HG03457 (cell line): ENCODE data around the gene C9orf72.
A peak's percentile ranks its signal among the peaks of the same experiment; 100 is the strongest.
"Not testable (repeated sequence)": the region's sequence is repeated elsewhere in the genome, so short reads cannot be mapped to it uniquely, and the experiment has no call there.

Experiments used
- ATAC-seq: cut with Tn5 transposase; IDR thresholded peaks from one replicate; pipeline ENCODE4 v1.9.1; 2021; ENCODE audit warnings: moderate number of reproducible peaks; ENCODE audit not compliant: unreplicated experiment

The C9orf72 gene, protein sequence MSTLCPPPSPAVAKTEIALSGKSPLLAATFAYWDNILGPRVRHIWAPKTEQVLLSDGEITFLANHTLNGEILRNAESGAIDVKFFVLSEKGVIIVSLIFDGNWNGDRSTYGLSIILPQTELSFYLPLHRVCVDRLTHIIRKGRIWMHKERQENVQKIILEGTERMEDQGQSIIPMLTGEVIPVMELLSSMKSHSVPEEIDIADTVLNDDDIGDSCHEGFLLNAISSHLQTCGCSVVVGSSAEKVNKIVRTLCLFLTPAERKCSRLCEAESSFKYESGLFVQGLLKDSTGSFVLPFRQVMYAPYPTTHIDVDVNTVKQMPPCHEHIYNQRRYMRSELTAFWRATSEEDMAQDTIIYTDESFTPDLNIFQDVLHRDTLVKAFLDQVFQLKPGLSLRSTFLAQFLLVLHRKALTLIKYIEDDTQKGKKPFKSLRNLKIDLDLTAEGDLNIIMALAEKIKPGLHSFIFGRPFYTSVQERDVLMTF

GRCh38 chr9:27572918-27573633, at the start of gene C9orf72:
Gene C9orf72, minus strand, starts transcription at chr9:27573481. Its CDS starts 6,361 bp downstream, at chr9:27567120.
- ATAC-seq, result peak; percentile 43

- ATAC-seq, result no peak
Observed at GRCh38 chr9:27622693-27623340, 49.5 kb upstream of the C9orf72 start.

GRCh38 chr9:27619743-27620142, 46.5 kb upstream of the C9orf72 start:
- ATAC-seq, result no peak

GRCh38 chr9:27618066-27618465, 44.8 kb upstream of the C9orf72 start:
- ATAC-seq, result no peak

- no peak for ATAC-seq
Observed at GRCh38 chr9:27614551-27614950, 41.3 kb upstream of the C9orf72 start.

DNA sequence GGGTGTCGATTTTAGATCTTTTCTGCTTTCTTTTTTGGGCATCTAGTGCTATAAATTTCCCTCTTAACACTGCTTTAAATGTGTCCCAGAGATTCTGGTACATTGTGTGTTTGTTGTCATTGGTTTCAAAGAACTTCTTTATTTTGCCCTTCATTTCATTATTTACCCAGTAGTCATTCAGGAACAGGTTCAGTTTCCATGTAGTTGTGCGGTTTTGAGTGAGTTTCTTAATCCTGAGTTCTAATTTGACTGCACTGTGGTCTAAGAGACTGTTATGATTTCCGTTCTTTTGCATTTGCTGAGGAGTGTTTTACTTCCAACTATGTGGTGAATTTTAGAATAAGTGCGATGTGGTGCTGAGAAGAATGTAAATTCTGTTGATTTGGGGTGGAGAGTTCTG, 38.8 kb upstream of the C9orf72 start:
- not testable (repeated sequence) for ATAC-seq

- ATAC-seq, result no peak
Observed at GRCh38 chr9:27610622-27611021, 37.3 kb upstream of the C9orf72 start.

- no peak for ATAC-seq
Observed at GRCh38 chr9:27602954-27603353, 29.7 kb upstream of the C9orf72 start.

DNA sequence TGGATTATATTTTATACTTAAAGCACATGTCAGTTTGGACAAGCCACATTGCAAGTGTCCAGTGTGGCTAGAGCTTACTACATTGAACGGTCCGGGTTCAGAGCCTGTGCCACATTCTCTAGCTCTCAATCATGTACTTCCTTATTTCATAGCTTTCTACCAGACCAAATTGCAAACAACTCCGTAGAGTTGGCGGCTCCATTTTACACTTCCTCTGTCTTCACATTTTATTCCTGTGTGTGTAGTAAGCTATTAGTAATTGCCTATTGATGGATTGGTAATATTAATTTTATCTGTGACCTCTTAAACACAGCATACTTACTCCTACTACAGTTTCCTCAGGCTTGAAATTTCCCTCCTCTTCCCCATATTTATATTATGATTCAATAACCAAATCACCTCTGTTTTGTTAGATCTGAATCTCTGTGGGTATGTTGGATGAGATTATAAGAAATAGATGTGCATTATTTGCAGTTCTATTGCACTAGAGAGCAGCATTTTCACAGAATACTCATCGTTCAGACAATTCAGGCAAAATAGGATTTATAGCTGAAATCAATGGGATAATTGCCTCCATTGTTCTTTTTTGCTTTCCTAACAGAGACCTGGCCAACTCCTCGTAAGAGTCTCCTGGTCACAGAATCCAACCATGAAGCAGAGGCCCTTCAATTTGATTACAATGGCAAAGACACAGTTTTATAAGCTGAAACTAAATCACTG, 29.0 kb upstream of the C9orf72 start:
- no peak for ATAC-seq

- ATAC-seq, result no peak
Observed at GRCh38 chr9:27601396-27601795, 28.1 kb upstream of the C9orf72 start.

- ATAC-seq, result no peak
Observed at GRCh38 chr9:27600256-27600655, 27.0 kb upstream of the C9orf72 start.

DNA sequence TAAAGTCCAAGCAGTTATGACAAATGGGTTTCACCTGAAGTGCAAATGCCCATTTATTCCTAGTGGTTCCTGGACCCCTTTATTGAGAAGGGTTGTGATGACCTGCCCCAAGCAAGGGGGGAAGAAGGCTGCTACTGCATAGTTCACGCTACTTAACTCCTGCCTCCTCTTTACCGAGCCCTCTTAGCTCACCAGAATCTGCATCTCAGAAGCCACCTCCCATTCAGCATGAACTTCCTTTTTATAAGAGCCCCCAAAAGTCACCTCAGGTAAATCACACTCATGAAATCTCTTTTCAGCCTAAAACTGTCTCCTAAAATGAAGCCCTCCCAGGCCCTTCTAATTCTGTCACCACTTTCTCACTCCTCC, 26.6 kb upstream of the C9orf72 start:
- no peak for ATAC-seq

- no peak for ATAC-seq
Observed at GRCh38 chr9:27599102-27599869, 26.0 kb upstream of the C9orf72 start.

DNA sequence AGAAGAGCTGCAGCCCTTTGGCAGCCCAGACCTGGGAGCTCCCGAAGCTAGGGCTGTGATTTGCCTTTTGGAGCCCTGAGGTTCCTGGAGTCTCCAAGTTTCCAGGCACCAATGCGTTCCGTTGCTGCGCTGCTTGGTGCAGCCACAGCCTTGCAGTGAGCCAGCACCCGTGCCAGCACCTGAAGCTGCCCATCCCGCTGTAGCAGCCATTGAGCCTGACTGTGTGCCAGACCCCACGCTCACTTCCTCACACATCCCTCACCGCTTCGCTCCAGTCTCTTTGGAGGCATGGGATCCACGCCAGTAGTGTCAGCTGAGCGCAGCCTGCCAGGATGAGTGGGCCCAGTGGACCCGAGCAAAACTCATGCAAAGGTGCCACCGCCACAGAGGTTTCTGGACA, 22.5 kb upstream of the C9orf72 start:
- ATAC-seq, result no peak

GRCh38 chr9:27591672-27592071, 18.4 kb upstream of the C9orf72 start:
- no peak for ATAC-seq

GRCh38 chr9:27591093-27591492, 17.8 kb upstream of the C9orf72 start:
- ATAC-seq, result no peak

DNA sequence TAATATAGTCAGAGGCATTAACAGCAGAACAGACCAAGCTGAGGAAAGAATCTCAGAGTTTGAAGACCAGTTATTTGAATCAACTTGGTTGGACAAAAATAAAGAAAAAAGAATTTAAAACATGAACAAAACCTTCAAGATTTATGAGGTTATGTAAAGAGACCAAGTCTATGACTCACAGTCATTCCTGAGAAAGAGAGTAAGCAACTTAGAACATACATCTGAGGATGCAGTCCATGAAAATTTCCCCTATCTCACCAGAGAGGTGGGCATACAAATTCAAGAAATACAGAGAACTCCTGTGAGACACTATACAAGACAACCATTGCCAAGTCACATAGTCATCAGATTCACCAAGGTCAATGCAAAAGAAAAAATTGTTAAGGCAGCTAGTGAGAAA, 17.4 kb upstream of the C9orf72 start:
- no peak for ATAC-seq

DNA sequence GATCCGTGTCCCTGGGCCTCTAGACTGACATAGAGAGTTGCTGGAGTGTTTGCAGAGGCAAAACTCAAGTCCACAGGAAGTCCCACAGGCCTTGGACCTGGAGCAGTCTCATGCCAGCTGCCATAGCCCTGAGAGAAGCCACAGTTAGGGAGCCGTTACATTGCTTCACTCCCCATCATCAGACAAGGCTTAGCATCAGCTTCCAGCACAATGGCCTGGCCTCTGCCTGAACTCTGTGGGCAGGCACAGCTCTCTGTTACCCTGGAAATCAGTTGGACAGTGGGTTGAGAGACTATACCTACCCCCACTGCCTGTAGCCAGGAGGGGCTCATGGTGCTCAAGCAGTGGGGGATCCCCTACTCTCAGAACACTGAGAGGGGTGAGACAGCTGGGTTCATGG, 16.2 kb upstream of the C9orf72 start:
- ATAC-seq, result no peak

DNA sequence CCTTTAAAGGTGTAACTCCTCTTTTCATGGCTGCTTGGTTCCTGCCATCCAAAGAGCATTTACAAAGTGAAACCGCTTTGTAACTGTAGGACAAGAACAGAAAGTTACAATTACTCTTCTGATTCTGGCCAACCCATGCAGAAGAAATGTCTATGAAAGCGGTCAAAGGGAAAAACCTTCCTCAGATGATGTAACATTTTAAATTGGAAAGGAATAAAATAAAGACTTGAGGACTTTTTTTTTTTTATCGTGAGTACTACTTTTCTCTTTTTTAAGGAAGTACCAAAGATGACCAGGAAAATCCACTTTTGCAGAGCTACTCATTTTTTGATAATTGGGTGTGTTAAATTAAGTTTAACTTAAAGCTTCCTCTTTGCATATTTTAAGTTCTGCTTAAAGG, 13.0 kb upstream of the C9orf72 start:
- ATAC-seq, result no peak

DNA sequence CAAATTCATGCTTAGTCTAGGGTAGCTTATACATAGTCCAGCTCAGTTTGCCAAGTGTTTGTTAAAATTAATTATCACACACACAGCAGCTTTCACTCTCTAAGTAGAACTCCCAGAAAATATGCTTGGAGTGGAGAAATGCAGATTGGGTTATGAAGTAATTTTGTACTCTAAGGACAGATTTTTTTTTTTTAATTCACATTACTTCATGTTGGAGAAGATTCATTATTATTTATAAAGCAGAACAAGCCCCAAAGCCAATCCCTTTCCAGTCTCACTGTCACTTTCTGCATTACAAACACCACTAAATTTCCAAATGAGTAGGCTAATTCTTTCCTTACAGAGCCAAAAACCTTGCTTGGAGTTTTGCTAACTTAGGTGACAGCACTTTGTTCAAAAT, 11.7 kb upstream of the C9orf72 start:
- no peak for ATAC-seq
